Stimulated activated CD4-positive, alpha-beta T cell treated with anti-CD3 and anti-CD28 coated beads, Interleukin-15, amount 100 ng/mL, for 48 hours (primary cell): Measurements from ENCODE around the gene CYTH3.
"Not testable (repeated sequence)": the region's sequence is repeated elsewhere in the genome, so short reads cannot be mapped to it uniquely, and the experiment has no call there.

Experiments used
- DNase-seq, 2 donors: peaks; one replicate each; pipeline ENCODE4 v3.0.0-alpha.2; 2020; ENCODE audit warnings: low read depth in 2 of 2

Gene CYTH3

DNA sequence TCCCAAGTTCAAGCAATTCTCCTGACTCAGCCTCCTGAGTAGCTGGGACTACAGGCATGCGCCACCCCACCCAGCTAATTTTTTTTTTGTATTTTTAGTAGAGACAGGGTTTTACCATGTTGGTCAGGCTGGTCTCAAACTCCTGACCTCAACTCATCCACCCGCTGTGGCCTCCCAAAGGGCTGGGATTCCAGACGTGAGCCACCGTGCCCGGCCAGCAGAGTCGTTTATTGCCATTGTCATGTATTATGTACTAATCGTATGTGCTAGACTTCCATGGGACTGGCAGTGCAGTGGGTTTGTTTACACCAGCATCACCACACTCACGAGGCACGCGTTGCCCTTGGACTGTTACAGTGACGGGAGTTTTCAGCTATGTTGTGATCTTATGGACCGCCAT lies 120.9 kb downstream of the CYTH3 start:
- not testable (repeated sequence) for DNase-seq

GRCh38 chr7:6149996-6150395 lies 122.4 kb downstream of the CYTH3 start:
- DNase-seq, result no peak

GRCh38 chr7:6148724-6149360 lies 123.6 kb downstream of the CYTH3 start:
- no peak for DNase-seq

DNA sequence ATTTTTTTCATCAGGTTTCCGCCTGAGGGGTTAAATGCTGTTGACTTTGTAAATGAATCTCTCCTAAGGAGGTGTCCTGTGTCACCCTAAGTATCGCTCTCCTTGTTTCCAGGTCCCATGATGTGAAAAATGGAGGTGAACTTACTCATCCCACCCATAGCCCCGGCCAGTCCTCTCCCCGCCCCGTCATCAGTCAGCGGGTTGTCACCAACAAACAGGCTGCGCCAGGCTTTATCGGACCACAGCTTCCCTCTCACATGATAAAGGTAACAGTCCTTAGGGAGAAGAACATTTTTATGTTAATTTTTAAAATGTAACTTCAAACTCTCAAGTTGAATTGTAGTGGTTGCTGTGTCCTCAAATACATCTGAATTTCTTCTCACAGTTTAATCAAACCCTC lies 124.8 kb downstream of the CYTH3 start:
- no peak for DNase-seq

DNA sequence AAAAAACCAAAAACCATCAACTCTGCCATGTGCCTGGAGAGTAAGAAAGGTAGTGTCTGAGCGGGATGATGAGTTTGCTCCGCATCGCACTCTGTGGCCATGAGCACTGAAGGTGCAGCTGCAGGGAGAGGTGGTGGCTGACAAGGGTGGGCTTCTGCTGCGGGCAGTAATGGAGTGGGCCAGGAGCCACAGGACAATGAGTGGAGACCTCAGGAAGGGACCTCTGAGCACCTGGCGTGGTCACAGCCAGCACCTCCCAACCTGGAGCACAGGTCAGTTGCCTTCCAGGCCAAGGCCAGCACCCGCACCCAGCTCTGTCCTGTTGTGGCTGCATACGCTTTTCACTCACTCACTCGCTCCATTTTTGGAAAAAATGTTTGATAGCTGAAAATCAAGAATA lies 125.8 kb downstream of the CYTH3 start:
- no peak for DNase-seq

DNA sequence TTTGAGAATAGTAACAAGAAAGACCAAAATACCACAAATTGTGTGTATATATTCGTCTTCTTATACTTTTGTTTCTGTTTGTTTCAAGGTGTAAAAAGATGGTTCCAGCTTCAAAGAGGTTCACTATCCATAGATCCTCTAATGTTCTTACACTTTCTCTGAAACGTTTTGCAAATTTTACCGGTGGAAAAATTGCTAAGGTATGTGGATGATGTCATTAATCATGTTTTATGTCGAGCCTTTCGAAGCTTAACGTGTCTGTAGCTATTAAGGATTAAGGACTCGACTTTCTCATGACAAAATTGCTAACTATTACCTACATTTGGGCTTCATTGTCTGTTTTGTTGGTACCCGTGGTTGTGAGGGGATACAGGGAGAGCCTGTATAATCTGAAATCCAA lies 128.4 kb downstream of the CYTH3 start:
- DNase-seq, result no peak

DNA sequence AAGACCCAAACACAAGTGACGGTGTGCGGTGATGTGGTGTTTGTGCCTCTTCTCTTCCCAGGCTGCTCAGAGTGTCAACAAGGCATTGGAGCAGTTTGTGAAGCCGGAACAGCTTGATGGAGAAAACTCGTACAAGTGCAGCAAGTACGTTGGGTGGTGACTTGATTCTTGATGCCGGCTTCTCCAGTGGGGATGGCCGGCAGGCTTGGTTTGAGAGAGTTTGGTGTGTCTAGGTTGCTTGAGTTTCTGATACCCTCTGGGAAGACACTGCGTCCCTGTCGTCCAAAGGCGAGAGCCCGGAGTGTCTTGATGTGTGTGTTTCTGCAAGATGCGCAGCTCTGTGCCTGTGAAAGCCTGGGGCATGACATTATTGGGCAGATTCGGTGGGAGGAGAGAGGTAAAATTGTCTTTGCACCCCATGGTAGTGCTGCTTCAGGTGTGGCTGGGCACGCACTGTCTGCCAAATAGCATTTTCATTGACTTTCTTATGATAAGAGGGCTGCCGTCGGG lies 129.5 kb downstream of the CYTH3 start:
- DNase-seq, result no peak

DNA sequence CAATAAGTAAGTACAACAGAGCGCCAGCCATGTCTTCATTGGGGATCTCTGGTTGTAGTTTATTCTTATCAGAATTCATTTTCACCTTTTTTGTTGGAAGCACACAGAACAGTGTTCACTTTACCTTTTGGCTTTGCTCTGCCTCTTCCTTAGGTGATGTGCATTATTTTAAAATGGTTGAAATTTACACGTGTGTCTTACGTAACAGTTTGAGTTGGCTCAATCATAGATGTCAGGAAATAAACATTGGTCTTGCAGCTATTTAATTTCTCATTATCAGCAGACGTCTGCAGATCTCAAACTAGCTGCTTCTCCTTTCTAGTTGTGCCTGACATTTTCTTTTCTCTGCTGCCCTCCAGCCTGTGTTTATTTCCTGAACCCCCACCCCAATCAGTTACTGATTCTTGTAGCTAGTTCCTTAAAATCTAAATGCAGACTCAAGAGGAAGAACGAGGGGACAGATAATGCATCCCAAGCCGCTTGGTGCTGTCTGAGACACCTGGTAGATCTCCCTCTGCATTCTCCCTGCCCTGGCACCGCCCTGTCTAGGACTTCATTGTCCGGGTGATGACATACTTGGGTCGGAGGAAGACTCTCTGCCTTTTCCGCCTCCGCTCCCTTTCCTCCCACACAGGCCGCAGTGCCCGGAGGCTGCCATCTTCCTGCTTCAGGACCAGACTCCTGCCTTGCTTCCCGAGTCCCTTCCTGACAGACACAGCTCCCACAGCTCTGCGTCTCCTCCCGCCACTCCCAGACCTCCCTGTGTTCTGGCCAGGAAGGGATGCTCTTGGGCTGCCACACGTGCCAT lies 133.0 kb downstream of the CYTH3 start:
- DNase-seq, result no peak

GRCh38 chr7:6136475-6136874 lies 135.9 kb downstream of the CYTH3 start:
- DNase-seq, result no peak

GRCh38 chr7:6133249-6133648 lies 139.2 kb downstream of the CYTH3 start:
- no peak for DNase-seq

- no peak for DNase-seq
Measured at GRCh38 chr7:6130007-6130587, 142.3 kb downstream of the CYTH3 start.

GRCh38 chr7:6128205-6128604 lies 144.2 kb downstream of the CYTH3 start:
- no peak for DNase-seq

DNA sequence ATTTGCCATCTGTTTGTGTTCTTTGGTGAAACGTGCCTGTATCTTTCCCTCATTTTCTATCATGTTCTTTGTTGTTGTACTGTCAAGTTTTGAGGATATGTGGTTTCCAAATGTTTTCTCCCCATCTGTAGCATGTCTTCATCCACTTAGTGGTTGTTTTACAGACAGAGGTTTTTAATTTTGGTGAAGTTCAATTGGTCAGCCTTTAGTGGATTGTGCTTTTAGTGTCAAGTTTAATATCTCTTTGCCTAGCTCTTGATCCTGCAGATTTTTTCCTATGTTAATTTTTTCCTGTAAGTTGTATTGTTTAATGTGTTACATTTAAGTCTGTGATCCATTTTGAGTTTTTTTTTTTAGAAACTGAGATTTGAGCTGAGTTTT lies 145.3 kb downstream of the CYTH3 start:
- no peak for DNase-seq

- DNase-seq, result no peak
Measured at GRCh38 chr7:6123843-6124242, 148.6 kb downstream of the CYTH3 start.

- no peak for DNase-seq
Measured at GRCh38 chr7:6121141-6121540, 151.3 kb downstream of the CYTH3 start.

DNA sequence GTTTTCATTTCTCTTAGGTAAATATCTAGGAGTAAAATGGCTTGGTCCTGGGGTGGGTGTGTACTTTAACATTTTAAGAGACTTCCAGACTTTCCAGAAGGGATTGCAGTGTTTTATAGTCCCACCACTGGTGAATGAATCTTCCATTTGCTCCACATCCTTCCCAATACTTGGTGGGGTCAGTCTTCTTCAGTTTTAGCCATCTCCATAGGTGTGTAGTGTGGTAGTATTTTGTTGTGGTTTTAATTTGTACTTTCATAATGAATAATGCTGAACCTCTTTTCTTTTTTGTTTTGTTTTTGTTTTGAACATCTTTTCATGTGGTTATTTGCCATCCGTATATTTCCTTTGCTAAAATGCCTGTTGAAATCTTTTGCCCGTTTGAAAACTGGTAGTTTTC lies 154.9 kb downstream of the CYTH3 start:
- no peak for DNase-seq

DNA sequence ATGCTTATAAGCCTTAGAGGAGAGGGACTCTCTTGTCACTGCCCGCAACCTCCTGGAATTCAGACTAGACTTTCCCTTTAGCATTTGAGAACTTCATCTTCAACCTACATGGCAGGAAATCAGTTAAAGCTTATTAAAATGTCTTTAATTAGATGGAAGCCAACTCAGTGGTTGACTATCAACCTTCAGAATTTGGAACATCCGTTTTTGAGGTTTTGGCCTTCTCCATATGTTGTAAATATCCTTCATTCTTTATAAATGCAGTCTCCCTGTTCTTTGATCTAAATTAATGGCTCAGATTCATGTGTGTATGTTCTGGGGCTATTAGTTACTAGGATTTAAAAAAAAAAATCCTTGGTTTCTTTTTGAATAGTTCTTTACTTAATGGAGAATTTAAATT lies 156.2 kb downstream of the CYTH3 start:
- no peak for DNase-seq
